ENCODE data around the gene ELMO1. TPM values are rescaled to one million over a fixed set of nuclear protein-coding genes. Genes with fewer than 3 reads are reported as not detected.

The ELMO1 gene
- total RNA-seq, 1 donor from 2014 or later: 29.4 TPM

GRCh38 chr7:36961097-36961496 lies 487.6 kb downstream of the ELMO1 start:
- H3K36me3 Mint-ChIP-seq: peaks cover 4% of the 10 kb centered on the region
- peak overlapping the region; percentile 40 for H3K4me3 Mint-ChIP-seq
- peak overlapping the region; percentile 5 for H3K27ac Mint-ChIP-seq
- peaks cover 6% of the 10 kb centered on the region for H3K9me3 Mint-ChIP-seq
- DNase-seq (ENCODE audit: extremely low spot score, unreplicated experiment): no peak
- peaks cover 34% of the 10 kb centered on the region for H3K4me1 Mint-ChIP-seq (ENCODE audit: unreplicated experiment)
- no peak for TF ChIP-seq CTCF (conservative IDR thresholded peaks at IDR 0.05)
- H3K27me3 Mint-ChIP-seq: no peaks in the 10 kb centered on the region

- no peak for TF ChIP-seq CTCF (conservative IDR thresholded peaks at IDR 0.05)
- Mint-ChIP-seq H3K27ac (no peak overlapping the region), H3K27me3 (no peaks in the 10 kb centered on the region), H3K36me3 (peaks cover 5% of the 10 kb centered on the region), H3K9me3 (peaks cover 4% of the 10 kb centered on the region), H3K4me1 (ENCODE audit: unreplicated experiment) (peaks cover 26% of the 10 kb centered on the region), H3K4me3 (no peak overlapping the region)
- DNase-seq (ENCODE audit: extremely low spot score, unreplicated experiment): no peak
Measured at GRCh38 chr7:36960105-36960504, 488.6 kb downstream of the ELMO1 start.

GRCh38 chr7:36958111-36958733 lies 490.4 kb downstream of the ELMO1 start:
- no peak overlapping the region for H3K4me3 Mint-ChIP-seq
- H3K27ac Mint-ChIP-seq: no peak overlapping the region
- no peak for TF ChIP-seq CTCF (conservative IDR thresholded peaks at IDR 0.05)
- H3K27me3 Mint-ChIP-seq: no peaks in the 10 kb centered on the region
- peaks cover 3% of the 10 kb centered on the region for H3K36me3 Mint-ChIP-seq
- peaks cover 20% of the 10 kb centered on the region for H3K4me1 Mint-ChIP-seq (ENCODE audit: unreplicated experiment)
- no peaks in the 10 kb centered on the region for H3K9me3 Mint-ChIP-seq
- no peak for DNase-seq (ENCODE audit: extremely low spot score, unreplicated experiment)

- Mint-ChIP-seq H3K36me3 (peaks cover 3% of the 10 kb centered on the region), H3K9me3 (peaks cover 1% of the 10 kb centered on the region), H3K27me3 (no peaks in the 10 kb centered on the region), H3K4me1 (ENCODE audit: unreplicated experiment) (peaks cover 18% of the 10 kb centered on the region), H3K27ac (no peak overlapping the region), H3K4me3 (no peak overlapping the region)
- no peak for DNase-seq (ENCODE audit: extremely low spot score, unreplicated experiment)
- TF ChIP-seq CTCF (conservative IDR thresholded peaks at IDR 0.05): no peak
Measured at GRCh38 chr7:36957620-36958019, 491.0 kb downstream of the ELMO1 start.

GRCh38 chr7:36956814-36957213 lies 491.9 kb downstream of the ELMO1 start:
- Mint-ChIP-seq H3K4me3 (no peak overlapping the region), H3K9me3 (peaks cover 5% of the 10 kb centered on the region), H3K36me3 (peaks cover 3% of the 10 kb centered on the region), H3K4me1 (ENCODE audit: unreplicated experiment) (peaks cover 17% of the 10 kb centered on the region), H3K27ac (no peak overlapping the region), H3K27me3 (no peaks in the 10 kb centered on the region)
- no peak for DNase-seq (ENCODE audit: extremely low spot score, unreplicated experiment)
- no peak for TF ChIP-seq CTCF (conservative IDR thresholded peaks at IDR 0.05)

Data from type B pancreatic cell (in vitro differentiated cells).